Endothelial cell (in vitro differentiated cells): ENCODE measurements around the gene SF3A1. TPM values are rescaled to one million over a fixed set of nuclear protein-coding genes. Genes with fewer than 3 reads are reported as not detected.
A peak's percentile ranks its signal among the peaks of the same experiment; 100 is the strongest.

ENCODE experiments used
- DNase-seq: peaks from one replicate; pipeline ENCODE4 v3.0.0; 2021; ENCODE audit warnings: low spot score
- H3K27ac Mint-ChIP-seq: one replicate; pipeline ENCODE4 v1.8.0; 2021; ENCODE audit warnings: mixed read lengths, inconsistent platforms; ENCODE audit not compliant: unreplicated experiment
- H3K27me3 Mint-ChIP-seq: one replicate; pipeline ENCODE4 v1.8.0; 2021; ENCODE audit warnings: mild to moderate bottlenecking, moderate library complexity, mixed read lengths, inconsistent platforms; ENCODE audit not compliant: unreplicated experiment
- H3K36me3 Mint-ChIP-seq: one replicate; pipeline ENCODE4 v1.8.0; 2021; ENCODE audit warnings: mild to moderate bottlenecking, low read depth, mixed read lengths, inconsistent platforms; ENCODE audit not compliant: unreplicated experiment
- H3K4me1 Mint-ChIP-seq: one replicate; pipeline ENCODE4 v1.8.0; 2021; ENCODE audit warnings: mild to moderate bottlenecking, mixed read lengths, inconsistent platforms; ENCODE audit not compliant: unreplicated experiment
- H3K4me3 Mint-ChIP-seq: one replicate; pipeline ENCODE4 v1.8.0; 2021; ENCODE audit warnings: mild to moderate bottlenecking, mixed read lengths, inconsistent platforms; ENCODE audit not compliant: unreplicated experiment
- H3K9me3 Mint-ChIP-seq: one replicate; pipeline ENCODE4 v1.8.0; 2021; ENCODE audit warnings: mixed read lengths, inconsistent platforms; ENCODE audit not compliant: unreplicated experiment
- CTCF ChIP-seq: fragments of 200-600 bp; sonication (generic); IDR thresholded peaks from one replicate; pipeline ENCODE4 v1.5.0; 2021; ENCODE audit warnings: antibody characterized with exemption; ENCODE audit not compliant: unreplicated experiment
- total RNA-seq: library from RNA; stranded (reverse); fragmentation: NEBNext Ultra II Directional; extraction: Animal tissue kit (Norgen Biotek cat#: 25700); gene quantifications from one replicate; pipeline ENCODE4 v1.2.1, GENCODE V29; 2021; ENCODE audit not compliant: unreplicated experiment

SF3A1 gene
- total RNA-seq, 1 donor from 2014 or later = 139 TPM

DNA sequence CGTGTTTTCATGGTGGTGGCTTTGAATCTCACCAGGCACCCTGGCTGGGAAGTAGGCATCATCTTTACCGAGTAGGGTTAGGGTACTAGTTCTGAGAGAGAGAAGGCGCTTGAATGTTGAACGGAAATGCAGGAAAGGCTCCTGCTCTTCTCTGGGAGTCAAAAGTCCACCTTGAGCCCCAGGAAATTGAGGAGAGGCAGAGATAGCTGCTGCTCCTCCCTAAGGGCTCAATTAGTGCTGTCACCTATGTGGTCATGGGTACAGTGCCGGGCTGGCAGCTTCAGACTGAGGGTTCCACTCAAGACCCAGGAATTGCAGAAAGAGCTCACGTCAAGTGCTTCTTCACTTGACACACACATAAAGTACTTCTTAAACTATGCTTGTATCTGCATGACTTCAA, 1.8 kb upstream of the SF3A1 start:
- Mint-ChIP-seq H3K4me1 (peaks cover 35% of the 10 kb centered on the region), H3K4me3 (no peak overlapping the region), H3K9me3 (no peaks in the 10 kb centered on the region), H3K36me3 (peaks cover 14% of the 10 kb centered on the region), H3K27ac (no peak overlapping the region), H3K27me3 (peaks cover 11% of the 10 kb centered on the region)
- no peak for TF ChIP-seq CTCF
- no peak for DNase-seq

GRCh38 chr22:30357650-30358215, 1.0 kb upstream of the SF3A1 start:
- no peak for DNase-seq
- Mint-ChIP-seq H3K4me3 (peak overlapping the region; percentile 99), H3K36me3 (peaks cover 16% of the 10 kb centered on the region), H3K4me1 (peaks cover 31% of the 10 kb centered on the region), H3K9me3 (no peaks in the 10 kb centered on the region), H3K27me3 (peaks cover 11% of the 10 kb centered on the region), H3K27ac (peak overlapping the region; percentile 79)
- no peak for TF ChIP-seq CTCF

GRCh38 chr22:30357236-30357570, 509 bp upstream of the SF3A1 start:
- Mint-ChIP-seq H3K27me3 (peaks cover 10% of the 10 kb centered on the region), H3K4me1 (peaks cover 26% of the 10 kb centered on the region), H3K4me3 (peak overlapping the region; percentile 99), H3K9me3 (no peaks in the 10 kb centered on the region), H3K36me3 (peaks cover 18% of the 10 kb centered on the region), H3K27ac (peak overlapping the region; percentile 96)
- DNase-seq = peak; percentile 35
- TF ChIP-seq CTCF = no peak

- peaks cover 24% of the 10 kb centered on the region for H3K4me1 Mint-ChIP-seq
- no peak for DNase-seq
Measured at GRCh38 chr22:30354644-30355043, 2.0 kb downstream of the SF3A1 start.

More at GRCh38 chr22:30354644-30355043, 2.0 kb downstream of the SF3A1 start:
- Mint-ChIP-seq H3K36me3 (peaks cover 23% of the 10 kb centered on the region), H3K27me3 (peaks cover 6% of the 10 kb centered on the region), H3K27ac (peak overlapping the region; percentile 61), H3K9me3 (no peaks in the 10 kb centered on the region), H3K4me3 (no peak overlapping the region)
- no peak for TF ChIP-seq CTCF
